Thyroid gland (tissue), 4 donors: ENCODE data around the gene XYLT2. TPM values are rescaled to one million over a fixed set of nuclear protein-coding genes. Genes with fewer than 3 reads are reported as not detected.
A peak's percentile ranks its signal among the peaks of the same experiment; 100 is the strongest.

Experiments
- DNase-seq, 2 donors: peaks; one replicate each; pipeline ENCODE4 v3.0.0-alpha.2; 2019
- H3K27ac ChIP-seq, 3 donors: fragments of 200-600 bp; sonication (generic); 1 replicate in 2 of 3; 2 replicates in 1 of 3; pipeline ENCODE4 v1.5.1; 2016 to 2019; ENCODE audit warnings: mild to moderate bottlenecking in 1 of 3, moderate library complexity in 1 of 3
- H3K27me3 ChIP-seq: fragments of 200-600 bp; sonication (generic); one replicate; pipeline ENCODE4 v1.5.1; 2019
- H3K36me3 ChIP-seq, 2 donors: fragments of 200-600 bp; sonication (generic); one replicate each; pipeline ENCODE4 v1.5.1; 2016 to 2019
- H3K4me1 ChIP-seq, 2 donors: fragments of 200-600 bp; sonication (generic); one replicate each; pipeline ENCODE4 v1.5.1; 2017 to 2019
- H3K4me3 ChIP-seq, 3 donors: fragments of 200-600 bp; sonication (generic); replicated peaks in 1 of 3; 1 replicate in 2 of 3; 2 replicates in 1 of 3; pipeline ENCODE4 v1.5.1; 2016; ENCODE audit warnings: mild to moderate bottlenecking in 1 of 3
- H3K9me3 ChIP-seq: fragments of 200-600 bp; sonication (generic); one replicate; pipeline ENCODE4 v1.5.1; 2017
- CTCF ChIP-seq, 6 experiments: fragments of 200-600 bp in 3 of 6; fragments of 450-650 bp in 3 of 6; sonication (generic) in 3 of 6; IDR thresholded peaks; one replicate each; pipeline ENCODE4 v1.5.1; 2016 to 2019; ENCODE audit warnings: antibody characterized with exemption in 6 of 6, mild to moderate bottlenecking in 2 of 6, inconsistent platforms in 1 of 6, moderate library complexity in 1 of 6
- POLR2A ChIP-seq, 2 donors: fragments of 450-650 bp; IDR thresholded peaks; one replicate each; pipeline ENCODE4 v1.6.1; 2017; ENCODE audit warnings: antibody characterized with exemption in 2 of 2, mild to moderate bottlenecking in 2 of 2, moderate library complexity in 1 of 2
- WGBS, 2 donors: methylation state at CpG; one replicate each; pipeline ENCODE4 v1.1.5; 2017; 5-methylcytosine and 5-hydroxymethylcytosine counted together
- intact Hi-C: fragments of 100-400 bp; cut with DNase I; formaldehyde crosslinking; loops from one replicate; pipeline ENCODE4 v1.15.1; 2023
- total RNA-seq, 4 donors: library from RNA; depleted of rRNA; stranded (reverse); fragments of >200 nt; gene quantifications; one replicate each; pipeline ENCODE4 v1.2.3, GENCODE V29; 2016

Gene XYLT2
- total RNA-seq, 4 donors from 2014 or later, result 22.4 to 33.4 (median 28.8) TPM

- intact Hi-C loops, result no loop called here
- DNase-seq, result no peak
- H3K27ac ChIP-seq, result no peak overlapping the region
- TF ChIP-seq POLR2A (IDR thresholded peaks at IDR 0.05), result no peak
- no peak for TF ChIP-seq CTCF (IDR thresholded peaks at IDR 0.05)
- peaks cover 28 to 38% of the 10 kb centered on the region in 2 donors for H3K36me3 ChIP-seq
- WGBS, 2 donors, result 95 to 98% methylated on average over 2 of the region's 2 CpGs
- no peaks in the 10 kb centered on the region for H3K27me3 ChIP-seq
- no peak overlapping the region for H3K4me3 ChIP-seq
- H3K4me1 ChIP-seq, result peaks cover 7 to 17% of the 10 kb centered on the region in 2 donors
- no peaks in the 10 kb centered on the region for H3K9me3 ChIP-seq
Measured at GRCh38 chr17:50371526-50371925, 25.6 kb downstream of the XYLT2 start.

DNA sequence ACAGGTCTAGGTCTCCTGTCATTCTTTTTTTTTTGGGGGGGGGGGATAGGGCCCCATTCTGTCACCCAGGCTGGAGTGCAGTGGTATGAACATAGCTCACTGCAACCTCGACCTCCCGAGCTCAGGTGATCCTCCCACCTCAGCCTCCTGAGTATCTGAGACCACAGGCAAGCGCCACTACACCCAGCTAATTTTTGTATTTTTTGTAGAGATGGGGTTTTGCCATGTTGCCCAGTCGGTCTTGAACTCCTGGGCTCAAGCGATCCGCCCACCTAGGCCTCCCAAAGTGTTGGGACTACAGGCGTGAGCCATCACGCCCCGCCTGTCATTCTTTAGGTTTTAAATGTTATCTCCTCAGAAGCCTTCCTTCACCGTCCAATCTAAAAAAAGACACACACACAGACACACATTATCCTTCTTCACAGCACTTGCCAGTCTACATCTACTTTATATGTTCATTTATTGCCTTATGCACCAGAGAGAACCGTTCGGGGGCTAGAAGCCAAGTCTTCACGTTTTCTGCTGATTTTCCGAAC is 26.4 kb downstream of the XYLT2 start:
- H3K36me3 ChIP-seq, result peaks cover 21 to 32% of the 10 kb centered on the region in 2 donors
- H3K4me3 ChIP-seq, result peak overlapping the region; percentile 61 to 88 (median 62)
- H3K4me1 ChIP-seq, result peaks cover 7 to 17% of the 10 kb centered on the region in 2 donors
- no peaks in the 10 kb centered on the region for H3K27me3 ChIP-seq
- no peaks in the 10 kb centered on the region for H3K9me3 ChIP-seq
- no peak for DNase-seq
- H3K27ac ChIP-seq, result peak overlapping the region; percentile 79 to 92 (median 92)
- WGBS, 2 donors, result 23 to 24% methylated on average over 14 of the region's 14 CpGs
- TF ChIP-seq CTCF (IDR thresholded peaks at IDR 0.05) (no peak), POLR2A (IDR thresholded peaks at IDR 0.05) (no peak)
- intact Hi-C loops, result no loop called here

GRCh38 chr17:50372758-50373556 is 27.0 kb downstream of the XYLT2 start, which contains the start of the genes EME1 and MRPL27:
Gene EME1 (plus strand): TSS chr17:50373229. CDS start chr17:50375209, 1,980 bp downstream.
Gene MRPL27 (minus strand): TSS chr17:50373184. CDS start chr17:50373170, 14 bp downstream.
- peak; percentile 86 to 89 for DNase-seq
- Histone ChIP-seq H3K4me3 (peak within 1 kb of the TSS; percentile 61 to 88 (median 62)), H3K4me1 (peaks cover 7 to 17% of the 10 kb centered on the region in 2 donors), H3K9me3 (no peaks in the 10 kb centered on the region), H3K27ac (peak within 1 kb of the TSS; percentile 79 to 92 (median 92)), H3K27me3 (no peaks in the 10 kb centered on the region), H3K36me3 (peaks cover 14 to 25% of the 10 kb centered on the region in 2 donors)
- 2% methylated on average over 29 to 36 of the region's 42 CpGs for WGBS, 2 donors
- intact Hi-C loops, result no loop called here
- TF ChIP-seq POLR2A (IDR thresholded peaks at IDR 0.05) (peak in 1 of 2 donors; percentile 71), CTCF (IDR thresholded peaks at IDR 0.05) (peak in 1 of 6 experiments; percentile 20)

GRCh38 chr17:50373705-50374104 is 27.8 kb downstream of the XYLT2 start:
- TF ChIP-seq POLR2A (IDR thresholded peaks at IDR 0.05) (no peak), CTCF (IDR thresholded peaks at IDR 0.05) (no peak)
- no peak for DNase-seq
- Histone ChIP-seq H3K4me1 (peaks cover 7 to 17% of the 10 kb centered on the region in 2 donors), H3K27me3 (no peaks in the 10 kb centered on the region), H3K36me3 (peaks cover 9 to 19% of the 10 kb centered on the region in 2 donors), H3K27ac (no peak overlapping the region), H3K4me3 (no peak overlapping the region), H3K9me3 (no peaks in the 10 kb centered on the region)
- 84 to 85% methylated on average over 2 of the region's 2 CpGs for WGBS, 2 donors
- intact Hi-C loops, result no loop called here
